ENCODE data around the gene PANK1.
"Not testable (repeated sequence)": the region's sequence is repeated elsewhere in the genome, so short reads cannot be mapped to it uniquely, and the experiment has no call there.

PANK1 gene

GRCh38 chr10:89651916-89652573, 7.0 kb upstream of the PANK1 start:
- no peak for DNase-seq

- no peak for DNase-seq
Measured at GRCh38 chr10:89651205-89651915, 6.3 kb upstream of the PANK1 start.

DNA sequence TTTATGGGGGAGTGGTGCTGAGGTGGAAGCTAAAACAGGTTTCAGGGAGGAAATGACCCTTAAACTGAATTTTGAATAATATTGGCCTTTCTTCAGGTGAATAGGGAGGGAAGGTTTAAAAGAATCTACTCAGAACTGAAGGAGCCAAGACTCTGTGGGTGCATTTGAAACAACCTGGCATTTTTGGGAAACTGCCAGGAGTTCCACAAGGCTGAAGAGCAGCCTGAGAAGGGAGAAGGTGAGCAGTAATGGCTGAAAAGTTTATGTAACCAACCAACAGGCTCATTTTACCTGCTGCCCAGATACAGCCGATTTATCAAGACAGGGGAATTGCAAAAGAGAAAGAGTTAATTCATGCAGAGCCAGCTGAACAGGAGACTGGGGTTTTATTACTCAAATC, 4.0 kb upstream of the PANK1 start:
- no peak for DNase-seq

GRCh38 chr10:89648074-89648473, 3.0 kb upstream of the PANK1 start:
- DNase-seq, result no peak

- peak in 1 of 2 experiments; percentile 53 for DNase-seq
Measured at GRCh38 chr10:89646889-89647657, 2.0 kb upstream of the PANK1 start.

GRCh38 chr10:89645742-89646172, 715 bp upstream of the PANK1 start:
- no peak for DNase-seq

GRCh38 chr10:89644691-89644966, 413 bp downstream of the PANK1 start:
- peak in 1 of 2 experiments; percentile 9 for DNase-seq

DNA sequence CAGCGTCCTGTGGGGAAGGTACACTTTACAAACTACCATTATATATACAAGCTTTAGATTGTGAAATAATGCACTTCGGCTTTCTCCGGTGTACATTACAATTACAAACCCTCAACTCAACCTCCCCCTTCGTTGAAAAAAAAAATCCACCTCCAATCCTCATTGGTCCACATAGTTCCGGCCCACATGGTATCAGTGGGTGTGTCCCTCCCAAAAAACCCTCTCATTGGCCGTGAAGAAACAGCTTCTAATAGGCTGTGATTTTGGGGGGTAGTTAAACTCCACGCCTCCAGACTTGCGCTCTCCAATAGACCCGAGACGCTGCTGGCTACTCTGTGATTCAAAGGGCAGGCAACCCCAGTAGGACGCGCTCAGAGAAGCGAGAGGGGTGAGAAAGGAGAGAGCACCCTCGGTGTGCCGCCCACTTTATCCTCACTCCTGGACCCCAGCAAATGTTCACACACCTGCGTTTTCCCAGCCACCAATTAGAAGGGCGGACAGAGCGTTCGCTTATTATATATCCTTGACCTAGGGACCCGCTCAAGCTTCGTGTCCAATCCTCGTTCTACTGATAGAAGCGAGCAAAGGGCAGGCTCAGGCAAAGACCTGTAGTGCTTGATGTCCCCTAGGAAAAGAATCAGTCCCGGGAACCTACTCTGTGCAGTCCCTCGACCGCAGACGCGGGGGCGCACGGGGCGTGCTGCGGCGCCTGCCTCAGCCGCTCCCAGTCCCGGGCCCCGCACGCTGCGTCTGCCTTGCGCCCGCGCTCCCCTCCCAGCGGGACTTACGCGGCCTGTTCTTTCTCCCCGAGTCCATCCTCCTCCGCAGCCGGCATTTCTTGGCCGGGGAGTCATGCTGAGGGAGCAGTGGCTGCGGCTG, 991 bp downstream of the PANK1 start:
- peak; percentile 62 to 82 for DNase-seq

GRCh38 chr10:89643431-89643811, 1.6 kb downstream of the PANK1 start:
- DNase-seq, result no peak

DNA sequence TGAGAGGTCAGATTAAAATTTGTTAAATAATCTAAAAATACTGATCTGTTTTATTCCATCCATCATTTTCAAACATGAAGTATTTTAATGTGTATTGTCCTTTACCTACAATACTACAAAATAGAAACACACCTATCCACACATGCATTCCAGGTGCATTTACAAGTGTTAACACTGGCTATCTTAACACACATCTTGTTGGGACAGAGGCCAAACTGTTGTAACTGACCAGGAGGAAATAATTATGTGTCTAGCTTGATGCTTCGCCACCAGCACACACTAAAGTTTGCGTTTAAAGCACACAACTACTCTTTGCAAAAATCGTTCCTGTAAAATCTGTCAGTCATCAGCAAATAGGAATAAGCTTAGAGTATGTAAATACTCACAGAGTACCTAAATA, 2.8 kb downstream of the PANK1 start:
- DNase-seq, result no peak

- no peak for DNase-seq
Measured at GRCh38 chr10:89640241-89640640, 4.8 kb downstream of the PANK1 start.

- DNase-seq, result no peak
Measured at GRCh38 chr10:89639326-89639725, 5.7 kb downstream of the PANK1 start.

GRCh38 chr10:89637113-89637512, 7.9 kb downstream of the PANK1 start:
- DNase-seq, result no peak

- DNase-seq, result no peak
Measured at GRCh38 chr10:89634637-89635036, 10.4 kb downstream of the PANK1 start.

DNA sequence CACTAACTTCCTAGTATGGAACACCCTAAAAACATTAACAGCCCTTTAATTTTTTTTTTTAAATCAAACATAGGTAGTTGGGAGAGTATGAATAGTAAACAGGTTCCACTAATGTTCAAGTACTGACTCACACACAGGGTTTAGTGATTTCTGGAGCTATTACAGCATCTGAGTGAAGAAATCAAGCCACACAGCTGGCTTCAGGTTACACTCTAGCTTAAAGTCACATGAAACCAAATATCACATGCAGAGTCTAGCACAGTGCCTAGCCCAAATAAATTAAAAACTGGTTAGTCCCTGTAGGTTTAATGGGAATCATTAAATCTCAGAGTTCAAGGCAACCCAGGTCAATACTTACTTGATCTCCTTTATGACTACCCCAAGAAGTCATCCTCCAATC, 11.6 kb downstream of the PANK1 start:
- no peak for DNase-seq

DNA sequence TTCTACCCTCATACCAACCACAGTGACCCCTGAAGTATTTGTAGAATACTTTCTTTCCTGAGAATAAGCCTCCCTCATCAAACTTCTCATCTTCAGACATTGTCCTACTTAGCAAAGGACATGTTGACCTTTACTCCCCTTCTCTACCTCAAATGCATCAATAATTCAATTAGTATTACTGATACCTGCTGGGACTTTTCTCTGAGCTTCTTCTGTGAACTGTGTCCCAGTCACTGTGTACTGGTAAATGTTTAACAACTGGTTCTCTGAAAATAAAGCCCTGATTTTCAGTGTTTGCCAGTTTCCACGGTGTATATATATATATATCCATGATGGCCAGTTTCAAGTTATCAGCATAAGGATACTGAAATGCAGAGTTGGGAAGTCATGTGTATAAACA, 12.2 kb downstream of the PANK1 start:
- DNase-seq, result no peak

DNA sequence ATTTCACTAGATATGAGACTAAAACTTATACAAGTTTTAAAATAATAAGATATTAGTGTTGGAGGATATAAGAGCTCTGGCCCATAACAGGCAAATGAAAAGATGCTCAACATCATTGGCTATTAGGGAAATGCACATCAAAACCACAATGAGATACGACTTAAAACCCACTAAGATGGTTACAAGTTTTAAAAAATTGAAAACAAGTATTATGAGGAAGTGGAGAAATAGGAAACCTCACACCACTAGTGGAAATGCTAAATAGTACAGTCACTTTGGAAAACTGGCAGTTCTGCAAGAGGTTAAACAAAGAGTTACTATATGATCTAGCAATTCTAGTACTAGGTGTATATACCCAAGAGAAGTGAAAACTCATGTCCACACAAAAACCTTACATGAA, 17.2 kb downstream of the PANK1 start:
- no peak for DNase-seq

GRCh38 chr10:89625041-89625765, 19.8 kb downstream of the PANK1 start:
- no peak for DNase-seq

- no peak for DNase-seq
Measured at GRCh38 chr10:89624020-89624419, 21.0 kb downstream of the PANK1 start.

- no peak for DNase-seq
Measured at GRCh38 chr10:89622151-89622550, 22.9 kb downstream of the PANK1 start.

GRCh38 chr10:89621438-89621837, 23.6 kb downstream of the PANK1 start:
- no peak for DNase-seq

- DNase-seq, result not testable (repeated sequence)
Measured at GRCh38 chr10:89620296-89620695, 24.7 kb downstream of the PANK1 start.
